ENCODE measurements around the gene KCNMA1.
A peak's percentile ranks its signal among the peaks of the same experiment; 100 is the strongest.

Gene KCNMA1

DNA sequence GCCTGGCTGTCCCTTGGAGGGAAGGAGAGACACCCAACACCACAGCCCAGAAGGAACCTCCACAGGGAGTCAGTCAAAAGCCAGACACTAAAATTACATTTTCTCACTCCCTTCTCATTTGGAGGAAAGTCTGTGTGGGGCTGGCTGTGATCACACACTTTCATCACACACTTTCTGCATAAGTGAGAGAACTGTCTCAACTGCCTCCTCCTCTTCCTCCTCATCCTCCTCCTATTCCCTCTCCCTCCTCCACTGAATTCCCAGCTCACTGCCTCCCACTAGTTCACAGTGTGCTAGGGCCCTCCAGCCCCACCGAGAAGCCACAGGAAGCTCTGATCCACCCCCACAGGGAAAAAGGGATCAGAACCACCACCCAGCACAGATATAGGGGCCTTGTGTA lies 91.6 kb downstream of the KCNMA1 start:
- no peak overlapping the region for H3K9ac ChIP-seq
- H4K20me1 ChIP-seq: no peaks in the 10 kb centered on the region

DNA sequence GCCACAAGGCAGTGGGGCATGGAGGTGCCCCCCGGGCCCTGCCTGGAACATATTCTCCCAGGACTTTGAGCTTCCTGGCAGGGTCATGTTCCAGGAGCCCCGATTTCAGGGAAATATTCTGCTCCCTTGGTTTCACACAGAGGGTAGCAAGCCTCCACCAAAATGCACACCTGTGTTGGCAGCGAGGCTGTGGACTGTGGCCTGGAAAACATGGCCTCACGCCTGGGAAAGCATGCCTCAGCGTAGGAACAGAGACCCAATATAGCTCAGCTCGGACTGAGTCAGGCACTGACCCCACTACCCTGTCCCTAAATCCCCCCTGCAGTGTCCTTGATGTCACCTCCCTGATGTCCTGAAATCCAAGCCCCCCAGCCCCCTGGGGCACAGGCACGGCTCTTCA lies 92.0 kb downstream of the KCNMA1 start:
- peaks cover 25% of the 10 kb centered on the region for H3K9me3 ChIP-seq
- H3K9ac ChIP-seq: no peak overlapping the region
- TF ChIP-seq Cebpa-rat (IDR thresholded peaks at IDR 0.05): no peak
- no peaks in the 10 kb centered on the region for H3K36me3 ChIP-seq
- no peaks in the 10 kb centered on the region for H3K27me3 ChIP-seq
- H4K20me1 ChIP-seq: no peaks in the 10 kb centered on the region
- no peak overlapping the region for H3K4me3 ChIP-seq
- no peak overlapping the region for H3K27ac ChIP-seq
- H3K4me2 ChIP-seq: no peak overlapping the region
- peaks cover 19% of the 10 kb centered on the region for H3K4me1 ChIP-seq

More for the DNA sequence above, 91.6 kb downstream of the KCNMA1 start:
- Histone ChIP-seq H3K4me1 (peaks cover 23% of the 10 kb centered on the region), H3K27ac (no peak overlapping the region), H3K4me3 (no peak overlapping the region), H3K4me2 (no peak overlapping the region), H3K36me3 (no peaks in the 10 kb centered on the region), H3K27me3 (no peaks in the 10 kb centered on the region), H3K9me3 (peaks cover 22% of the 10 kb centered on the region)
- no peak for TF ChIP-seq Cebpa-rat (IDR thresholded peaks at IDR 0.05)

DNA sequence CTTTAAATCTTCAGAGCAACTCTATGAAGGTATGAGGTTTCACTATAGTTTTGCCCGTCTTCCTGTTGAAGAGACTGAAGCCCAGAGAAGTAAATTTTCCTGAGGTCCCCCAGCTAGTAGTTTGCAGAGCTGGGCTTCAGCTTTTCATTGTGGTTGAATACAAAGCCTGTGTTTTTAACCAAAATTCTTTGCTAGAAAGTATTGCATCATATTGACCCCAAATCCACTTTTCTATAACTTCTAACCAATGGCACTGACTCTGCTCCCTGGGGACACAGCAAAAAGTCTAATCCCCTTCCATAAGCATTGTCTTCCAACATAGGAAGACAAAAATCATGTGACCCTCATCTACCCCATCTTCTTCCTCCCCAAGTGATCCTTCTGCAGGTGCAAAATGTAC lies 93.0 kb downstream of the KCNMA1 start:
- H4K20me1 ChIP-seq: no peaks in the 10 kb centered on the region
- peaks cover 11% of the 10 kb centered on the region for H3K4me1 ChIP-seq
- no peak overlapping the region for H3K4me2 ChIP-seq
- no peaks in the 10 kb centered on the region for H3K27me3 ChIP-seq
- peaks cover 33% of the 10 kb centered on the region for H3K9me3 ChIP-seq
- no peak overlapping the region for H3K9ac ChIP-seq
- H3K36me3 ChIP-seq: no peaks in the 10 kb centered on the region
- H3K27ac ChIP-seq: no peak overlapping the region
- no peak overlapping the region for H3K4me3 ChIP-seq
- TF ChIP-seq Cebpa-rat (IDR thresholded peaks at IDR 0.05): 0 out of 2 replicates have a peak, but pooled peaks have one; percentile 73

DNA sequence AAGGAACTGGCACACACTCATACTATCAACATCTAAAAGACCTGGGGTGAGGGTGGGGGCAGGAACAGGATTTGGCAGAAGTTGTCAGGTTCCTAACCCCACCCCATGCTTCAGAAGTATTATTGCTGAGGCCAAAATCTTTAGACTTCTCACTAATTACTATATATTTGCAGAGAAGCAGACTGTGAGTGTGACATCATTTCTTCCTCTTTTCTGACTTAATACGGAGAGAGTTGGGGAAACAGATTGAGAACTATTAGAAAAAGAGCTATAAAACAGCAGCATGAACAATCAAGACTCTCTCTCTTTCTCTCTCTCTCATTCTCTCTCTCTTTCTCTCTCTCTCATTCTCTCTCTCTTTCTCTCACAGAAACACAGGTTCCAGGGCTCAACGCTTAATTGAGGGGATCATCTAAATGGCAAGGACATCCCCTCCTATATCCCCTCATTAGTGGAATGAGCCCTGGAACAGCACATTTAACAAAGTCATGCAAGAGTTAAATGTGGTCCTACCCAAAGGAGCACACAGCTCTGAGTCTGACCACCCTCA lies 94.8 kb downstream of the KCNMA1 start:
- TF ChIP-seq Cebpa-rat (IDR thresholded peaks at IDR 0.05): no peak
- H3K9me3 ChIP-seq: peaks cover 39% of the 10 kb centered on the region
- H3K4me2 ChIP-seq: no peak overlapping the region
- no peak overlapping the region for H3K27ac ChIP-seq
- H3K4me3 ChIP-seq: no peak overlapping the region
- H3K4me1 ChIP-seq: peaks cover 12% of the 10 kb centered on the region
- no peaks in the 10 kb centered on the region for H3K27me3 ChIP-seq
- no peak overlapping the region for H3K9ac ChIP-seq
- H3K36me3 ChIP-seq: no peaks in the 10 kb centered on the region
- no peaks in the 10 kb centered on the region for H4K20me1 ChIP-seq

DNA sequence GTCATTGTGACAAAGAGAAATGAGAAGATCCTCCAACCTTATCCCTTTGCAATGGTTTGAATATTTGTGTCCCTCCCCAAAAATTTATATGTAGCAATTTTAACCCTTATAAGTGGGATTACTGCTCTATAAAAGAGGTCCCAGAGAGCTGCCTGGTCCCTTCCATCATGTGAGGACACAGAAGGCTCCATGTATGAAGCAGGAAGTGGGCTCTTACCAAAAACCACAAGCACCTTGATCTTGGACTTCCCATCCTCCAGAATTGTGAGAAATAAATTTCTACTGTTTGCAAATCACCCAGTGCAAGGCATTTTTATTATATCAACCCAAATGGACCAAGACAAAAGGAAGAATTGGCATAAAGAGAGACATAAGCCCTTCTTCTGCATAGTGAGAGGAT lies 95.7 kb downstream of the KCNMA1 start:
- Histone ChIP-seq H3K36me3 (no peaks in the 10 kb centered on the region), H3K4me2 (peak overlapping the region; percentile 16; the same call in 1 of the 2 replicates), H3K9me3 (peaks cover 39% of the 10 kb centered on the region), H3K4me1 (peaks cover 20% of the 10 kb centered on the region), H3K27me3 (no peaks in the 10 kb centered on the region), H3K27ac (no peak overlapping the region), H3K9ac (no peak overlapping the region), H4K20me1 (no peaks in the 10 kb centered on the region), H3K4me3 (no peak overlapping the region)
- TF ChIP-seq Cebpa-rat (IDR thresholded peaks at IDR 0.05): no peak

DNA sequence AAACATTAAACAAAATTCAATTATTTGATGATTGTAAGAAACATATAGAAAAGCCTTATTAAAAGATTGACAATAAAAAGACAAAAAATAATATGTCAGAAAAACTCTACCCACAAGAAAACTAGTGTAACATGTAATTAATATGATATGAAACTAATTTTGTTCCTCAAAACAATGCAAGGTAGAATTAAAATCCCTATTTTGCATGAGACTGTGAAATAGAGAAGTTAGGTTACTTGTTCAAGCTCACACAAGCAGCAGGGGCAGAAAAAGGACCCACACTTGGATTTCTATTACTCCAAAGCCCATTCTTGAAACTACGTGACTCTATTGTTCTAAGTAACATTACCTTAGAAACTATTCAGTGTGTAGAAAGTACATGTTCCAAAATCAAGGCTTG lies 96.4 kb downstream of the KCNMA1 start:
- H3K4me1 ChIP-seq: peaks cover 26% of the 10 kb centered on the region
- H3K9ac ChIP-seq: no peak overlapping the region
- H3K27me3 ChIP-seq: no peaks in the 10 kb centered on the region
- no peak for TF ChIP-seq Cebpa-rat (IDR thresholded peaks at IDR 0.05)
- H3K9me3 ChIP-seq: peaks cover 39% of the 10 kb centered on the region
- H4K20me1 ChIP-seq: no peaks in the 10 kb centered on the region
- no peak overlapping the region for H3K27ac ChIP-seq
- no peak overlapping the region for H3K4me3 ChIP-seq
- H3K4me2 ChIP-seq: 0 out of 2 replicates have a peak overlapping the region, but pooled peaks have one; percentile 16
- no peaks in the 10 kb centered on the region for H3K36me3 ChIP-seq

DNA sequence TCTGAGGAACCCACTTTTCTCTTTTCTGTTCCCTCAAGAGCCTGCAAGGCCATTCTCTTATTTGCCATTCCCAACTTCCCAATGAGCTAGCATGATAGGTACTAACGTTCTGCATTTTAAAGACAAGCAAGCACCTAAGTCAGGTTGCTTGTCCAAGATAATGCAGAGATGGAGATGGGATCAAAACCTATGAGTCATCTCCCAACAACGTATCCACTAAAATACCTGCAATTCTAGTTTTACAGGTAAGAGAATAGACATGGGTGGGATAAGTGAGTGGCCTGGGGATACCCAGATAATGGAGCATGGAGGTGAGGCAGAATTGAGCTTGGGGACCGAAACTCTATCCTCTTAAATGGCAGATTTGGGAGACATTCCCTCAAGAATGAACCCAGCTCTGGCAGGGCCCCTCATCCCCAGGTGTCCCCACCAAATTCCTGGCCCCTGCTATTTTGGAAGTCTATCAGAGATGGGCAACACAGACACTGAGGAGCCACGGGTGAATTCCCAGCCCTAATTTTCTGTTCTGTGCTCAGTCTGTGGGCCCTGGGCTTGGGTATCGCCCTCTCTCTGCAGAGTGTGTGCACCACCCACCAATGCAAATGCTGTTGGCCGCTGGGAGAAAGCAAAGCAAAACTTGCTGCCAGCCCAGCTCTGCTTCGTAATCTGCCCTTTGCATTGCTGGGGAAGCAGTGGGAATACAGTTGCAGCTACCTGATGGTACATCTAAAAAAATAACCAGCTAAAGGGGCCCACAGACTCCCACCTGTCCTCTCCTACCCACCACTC lies 98.3 kb downstream of the KCNMA1 start:
- peaks cover 26% of the 10 kb centered on the region for H3K4me1 ChIP-seq
- no peak for TF ChIP-seq Cebpa-rat (IDR thresholded peaks at IDR 0.05)
- no peak overlapping the region for H3K4me2 ChIP-seq
- peaks cover 39% of the 10 kb centered on the region for H3K9me3 ChIP-seq
- no peak overlapping the region for H3K27ac ChIP-seq
- H3K36me3 ChIP-seq: no peaks in the 10 kb centered on the region
- H4K20me1 ChIP-seq: no peaks in the 10 kb centered on the region
- no peak overlapping the region for H3K4me3 ChIP-seq
- no peaks in the 10 kb centered on the region for H3K27me3 ChIP-seq
- H3K9ac ChIP-seq: no peak overlapping the region

DNA sequence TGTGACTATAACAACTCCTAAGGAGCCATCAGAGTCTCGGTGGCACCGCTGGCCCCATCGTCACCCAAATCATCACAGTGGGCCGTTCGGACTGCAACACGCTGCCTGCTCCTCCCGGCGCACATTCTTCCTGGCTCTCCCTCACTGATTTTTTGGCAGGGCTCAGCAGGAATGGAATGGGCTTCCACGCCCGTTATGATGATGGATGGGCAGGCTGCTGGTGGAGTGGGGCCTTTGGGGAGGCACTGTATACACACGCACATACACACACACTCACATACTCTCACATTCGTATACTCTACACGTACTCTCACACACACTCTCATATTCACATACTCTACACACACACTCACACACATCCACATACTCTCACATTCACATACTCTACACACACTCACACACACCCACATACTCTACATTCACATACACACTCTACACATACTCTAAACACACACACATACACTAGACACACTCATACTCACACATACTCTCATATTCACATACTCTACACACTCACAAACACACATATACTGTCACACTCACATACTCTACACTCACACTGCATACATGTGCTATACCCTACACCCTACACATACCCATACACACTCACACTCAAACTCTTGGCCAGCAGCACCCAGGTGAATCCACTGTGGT lies 99.8 kb downstream of the KCNMA1 start:
- no peak overlapping the region for H3K9ac ChIP-seq
- H3K27ac ChIP-seq: no peak overlapping the region
- peak overlapping the region; percentile 74 for H3K4me2 ChIP-seq
- H3K36me3 ChIP-seq: no peaks in the 10 kb centered on the region
- peaks cover 26% of the 10 kb centered on the region for H3K4me1 ChIP-seq
- no peaks in the 10 kb centered on the region for H3K27me3 ChIP-seq
- no peak for TF ChIP-seq Cebpa-rat (IDR thresholded peaks at IDR 0.05)
- H3K4me3 ChIP-seq: no peak overlapping the region
- peaks cover 34% of the 10 kb centered on the region for H3K9me3 ChIP-seq
- no peaks in the 10 kb centered on the region for H4K20me1 ChIP-seq

DNA sequence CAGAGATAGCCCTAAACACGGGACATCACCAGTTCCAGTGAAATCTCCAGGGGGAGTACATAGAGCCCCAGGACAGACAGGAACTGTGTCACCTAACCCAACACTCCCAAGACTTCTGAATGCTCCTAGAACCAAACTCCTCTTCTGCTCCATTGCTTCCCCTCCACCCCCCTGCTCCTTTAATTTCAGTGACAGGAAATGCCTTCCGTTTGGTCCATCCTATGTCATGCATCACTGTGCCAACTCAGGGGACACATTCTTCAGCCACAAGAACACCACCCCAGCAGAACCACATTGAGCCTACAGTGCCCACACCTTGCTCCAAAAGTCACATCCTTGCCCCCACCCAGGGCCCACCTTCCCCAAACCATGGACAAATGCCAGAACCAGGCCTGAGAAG lies 100.5 kb downstream of the KCNMA1 start:
- Histone ChIP-seq H3K27me3 (no peaks in the 10 kb centered on the region), H3K27ac (no peak overlapping the region)
- TF ChIP-seq Cebpa-rat (IDR thresholded peaks at IDR 0.05): no peak

DNA sequence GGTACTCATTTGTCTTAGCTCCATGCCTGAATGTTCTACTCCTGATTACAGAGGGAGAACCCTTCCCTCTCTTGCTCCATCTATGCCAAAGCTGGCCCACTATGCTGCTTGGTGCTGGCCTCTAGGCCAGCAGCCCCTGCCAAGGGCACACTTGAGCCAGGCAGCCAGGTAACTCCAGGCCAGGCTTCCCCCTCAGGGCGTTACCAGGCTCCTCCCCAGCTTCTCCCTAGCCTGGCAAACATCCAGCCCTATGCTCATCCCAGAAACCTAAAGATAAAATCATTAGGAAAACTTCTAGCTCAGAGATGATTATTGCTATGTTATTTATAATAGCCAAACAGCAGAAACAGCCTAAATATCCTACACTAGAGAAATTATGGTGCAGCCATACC lies 103.7 kb downstream of the KCNMA1 start:
- H3K4me2 ChIP-seq: no peak overlapping the region
- H3K36me3 ChIP-seq: no peaks in the 10 kb centered on the region
- H3K27ac ChIP-seq: no peak overlapping the region
- no peaks in the 10 kb centered on the region for H3K27me3 ChIP-seq
- peaks cover 51% of the 10 kb centered on the region for H3K4me1 ChIP-seq
- no peak for TF ChIP-seq Cebpa-rat (IDR thresholded peaks at IDR 0.05)
- H4K20me1 ChIP-seq: no peaks in the 10 kb centered on the region
- no peaks in the 10 kb centered on the region for H3K9me3 ChIP-seq
- H3K4me3 ChIP-seq: no peak overlapping the region
- H3K9ac ChIP-seq: no peak overlapping the region

More for the DNA sequence above, 100.5 kb downstream of the KCNMA1 start:
- Histone ChIP-seq H3K9me3 (peaks cover 26% of the 10 kb centered on the region), H3K4me2 (peak overlapping the region; percentile 74), H3K4me3 (no peak overlapping the region), H3K4me1 (peaks cover 26% of the 10 kb centered on the region), H4K20me1 (no peaks in the 10 kb centered on the region), H3K9ac (no peak overlapping the region), H3K36me3 (no peaks in the 10 kb centered on the region)
